Endothelial cell of umbilical vein (primary cell): Measurements from ENCODE around the gene HRNR. TPM values are rescaled to one million over a fixed set of nuclear protein-coding genes. Genes with fewer than 3 reads are reported as not detected.

Experiments used
- BruUV-seq: library from RNA; stranded (reverse); fragments of 400-500 nt; replicated peaks from 2 replicates; lab custom pipeline; 2021; lab: Mats Ljungman, UMichigan
- CTCF ChIA-PET: fragments of 300-600, 350-600 bp; sonication (Branson Sonifier 250); formaldehyde crosslinking; loops from one replicate; lab custom pipeline; 2021; ENCODE audit warnings: antibody characterized with exemption, inconsistent platforms; lab: Charles Lee
- POLR2A ChIA-PET: fragments of 300-600, 350-600 bp; sonication (Branson Sonifier 250); formaldehyde crosslinking; loops from one replicate; lab custom pipeline; 2021; ENCODE audit warnings: antibody characterized with exemption, inconsistent platforms; lab: Charles Lee
- DNase-seq: peaks from one replicate; pipeline ENCODE4 v3.0.0-alpha.2; 2011; ENCODE audit warnings: low read depth, low spot score
- FAIRE-seq: peaks from 2 replicates; lab custom pipeline; 2011; peaks lifted over from hg19 to GRCh38; lab: Jason Lieb, UNC
- H2AFZ ChIP-seq: 2 replicates; pipeline ENCODE4 v1.6.0; 2012; ENCODE audit warnings: low read depth, low read length, control low read depth, inconsistent platforms
- H3K27ac ChIP-seq: 2 replicates; pipeline ENCODE4 v1.5.1; 2011; ENCODE audit warnings: low read depth, mild to moderate bottlenecking, control low read depth, low read length, moderate library complexity; ENCODE audit not compliant: insufficient read depth
- H3K27me3 ChIP-seq, 2 experiments: 2 replicates each; pipeline versions ENCODE4 v1.6.0 to v1.6.1; 2011; ENCODE audit warnings: low read length in 2 of 2, mixed read lengths in 1 of 2; ENCODE audit not compliant: control insufficient read depth in 2 of 2, insufficient read depth in 2 of 2
- H3K36me3 ChIP-seq, 2 experiments: 2 replicates in 1 of 2; 3 replicates in 1 of 2; pipeline ENCODE4 v1.5.1; 2011; ENCODE audit warnings: low read length in 2 of 2, mild to moderate bottlenecking in 1 of 2, moderate library complexity in 1 of 2; ENCODE audit not compliant: control insufficient read depth in 2 of 2, insufficient read depth in 2 of 2; ENCODE audit errors: extremely low read depth in 1 of 2
- H3K4me1 ChIP-seq: 3 replicates; pipeline ENCODE4 v1.5.1; 2011; ENCODE audit warnings: mild to moderate bottlenecking, low read length; ENCODE audit not compliant: control insufficient read depth, insufficient read depth; ENCODE audit errors: extremely low read depth
- H3K4me2 ChIP-seq: 2 replicates; pipeline ENCODE4 v1.6.1; 2011; ENCODE audit warnings: low read length, control low read depth, mixed read lengths; ENCODE audit not compliant: insufficient read depth
- H3K4me3 ChIP-seq, 3 experiments: fragments of 200-600 bp in 1 of 3; sonication (generic), shearing (Covaris generic) in 1 of 3; replicated peaks in 1 of 3; 2 replicates each; pipeline ENCODE4 v1.5.1; 2011 to 2016; ENCODE audit warnings: control low read depth in 3 of 3, low read length in 3 of 3, mild to moderate bottlenecking in 2 of 3, inconsistent platforms in 1 of 3, low read depth in 1 of 3, moderate library complexity in 1 of 3; ENCODE audit not compliant: insufficient read depth in 1 of 3
- H3K79me2 ChIP-seq: 2 replicates; pipeline ENCODE4 v1.6.0; 2012; ENCODE audit warnings: low read length, inconsistent platforms; ENCODE audit not compliant: control insufficient read depth, insufficient read depth
- H3K9ac ChIP-seq: replicated peaks from 2 replicates; pipeline ENCODE3; 2011; ENCODE audit warnings: low read length, control low read depth; ENCODE audit not compliant: insufficient read depth; ENCODE audit errors: extremely low read depth
- H3K9me1 ChIP-seq: replicated peaks from 3 replicates; pipeline ENCODE4 v1.6.0; 2011; ENCODE audit warnings: mild to moderate bottlenecking, low read length; ENCODE audit not compliant: control insufficient read depth, insufficient read depth; ENCODE audit errors: extremely low read depth
- H3K9me3 ChIP-seq: replicated peaks from 2 replicates; pipeline ENCODE4 v1.5.1; 2012; ENCODE audit warnings: low read length, inconsistent platforms; ENCODE audit not compliant: control insufficient read depth, insufficient read depth
- H4K20me1 ChIP-seq: replicated peaks from 2 replicates; pipeline ENCODE3; 2011; ENCODE audit warnings: mild to moderate bottlenecking, low read length; ENCODE audit not compliant: control insufficient read depth, insufficient read depth; ENCODE audit errors: extremely low read depth
- CTCF ChIP-seq, 2 donors: IDR thresholded peaks; 1 replicate in 1 of 2; 2 replicates in 1 of 2; pipeline ENCODE4 v1.5.1; 2011; ENCODE audit warnings: low read length in 2 of 2, mild to moderate bottlenecking in 2 of 2, moderate library complexity in 2 of 2, control low read depth in 1 of 2, inconsistent platforms in 1 of 2, low read depth in 1 of 2; ENCODE audit not compliant: insufficient read depth in 1 of 2; ENCODE audit errors: extremely low read depth in 1 of 2
- EZH2 ChIP-seq: IDR thresholded peaks from 2 replicates; pipeline ENCODE4 v1.6.1; 2012; ENCODE audit warnings: borderline replicate concordance, low read depth, mild to moderate bottlenecking, moderate library complexity, low read length, inconsistent platforms; ENCODE audit not compliant: severe bottlenecking
- FOS ChIP-seq: IDR thresholded peaks from 2 replicates; pipeline ENCODE4 v1.6.1; 2011; ENCODE audit warnings: mild to moderate bottlenecking, low read length, moderate library complexity, borderline replicate concordance; ENCODE audit not compliant: insufficient read depth
- GATA2 ChIP-seq: IDR thresholded peaks from 2 replicates; pipeline ENCODE4 v1.7.0; 2011; ENCODE audit warnings: low read depth, mild to moderate bottlenecking, moderate library complexity, mixed read lengths, low read length; ENCODE audit not compliant: insufficient read length, insufficient read depth
- JUN ChIP-seq: IDR thresholded peaks from 2 replicates; pipeline ENCODE4 v1.6.1; 2011; ENCODE audit warnings: borderline replicate concordance, low read depth; ENCODE audit not compliant: insufficient read length, insufficient read depth
- MAX ChIP-seq: IDR thresholded peaks from 2 replicates; pipeline ENCODE4 v1.6.1; 2011; ENCODE audit not compliant: insufficient read depth, insufficient read length
- MYC ChIP-seq: IDR thresholded peaks from one replicate; pipeline ENCODE4 v1.6.1; 2011; ENCODE audit warnings: mild to moderate bottlenecking, low read depth, low read length
- POLR2A ChIP-seq: IDR thresholded peaks from 2 replicates; pipeline ENCODE4 v1.6.1; 2012; ENCODE audit warnings: low read depth, mild to moderate bottlenecking, control low read depth, low read length
- POLR2AphosphoS5 ChIP-seq: IDR thresholded peaks from 2 replicates; pipeline ENCODE4 v1.6.1; 2012; ENCODE audit warnings: low read depth, mild to moderate bottlenecking, control low read depth, low read length, moderate library complexity; ENCODE audit not compliant: insufficient read depth
- dilution Hi-C: fragments of 300-500 bp; cut with MboI; formaldehyde crosslinking; loops from one replicate; pipeline ENCODE4 v1.15.0; 2019; ENCODE audit warnings: low sequenced_read_pairs; ENCODE audit not compliant: extremely low pct_ligation_motif_present
- intact Hi-C: fragments of 100-400 bp; cut with micrococcal nuclease; formaldehyde crosslinking; loops from one replicate; pipeline ENCODE4 v1.10.0; 2022
- polyA plus RNA-seq, 4 experiments: library from polyadenylated mRNA; depleted of rRNA in 3 of 4; stranded (reverse) in 3 of 4; unstranded in 1 of 4; fragments of >200 nt; gene quantifications; 2 replicates each; pipeline versions ENCODE4 v1.2.1 to v1.2.3, GENCODE V29; 2011 to 2012; ENCODE audit warnings: missing spikeins in 1 of 4
- total RNA-seq: library from RNA; stranded (reverse); gene quantifications from 2 replicates; pipeline ENCODE4 v1.2.3, GENCODE V29; 2021

Gene HRNR
- total and polyA plus RNA-seq, 2 donors (not counting 3 experiments of a cell fraction or from before 2014, with no cell fraction given), result not detected

GRCh38 chr1:152186556-152187285 lies 37.3 kb downstream of the HRNR start:
- H3K4me1 ChIP-seq, result peaks cover 9% of the 10 kb centered on the region
- no peaks in the 10 kb centered on the region for H3K9me1 ChIP-seq
- H3K27ac ChIP-seq, result no peak overlapping the region
- H3K4me3 ChIP-seq, result no peak overlapping the region
- H2AFZ ChIP-seq, result no peak overlapping the region
- no peak overlapping the region for H3K4me2 ChIP-seq
- no peaks in the 10 kb centered on the region for H4K20me1 ChIP-seq
- no peak for FAIRE-seq
- CTCF ChIA-PET, result interaction anchor here (0.7 to 7.5 kb wide), 11 partner anchors 9 to 272 kb away, joined by 3 to 296 read pairs (median 5); no protein-coding TSS in a partner anchor
- POLR2A ChIA-PET, result no interaction called here
- H3K79me2 ChIP-seq, result no peaks in the 10 kb centered on the region
- no peak overlapping the region for H3K9ac ChIP-seq
- dilution Hi-C loops (no loop called here), intact Hi-C loops (loop anchor here (10.0 kb wide), 1 partner anchor 252 kb away; no protein-coding TSS in a partner anchor)
- H3K27me3 ChIP-seq, result peaks cover 0 to 9% of the 10 kb centered on the region in 2 experiments
- H3K36me3 ChIP-seq, result no peaks in the 10 kb centered on the region
- no peak for DNase-seq
- TF ChIP-seq GATA2 (no peak), FOS (no peak), CTCF (IDR thresholded peaks at IDR 0.05; ENCODE audit: extremely low read depth in 1 of 2, insufficient read depth in 1 of 2, low read depth in 1 of 2, low read length in 2 of 2) (no peak), JUN (no peak), POLR2A (no peak), EZH2 (no peak), POLR2AphosphoS5 (no peak), MAX (no peak), MYC (no peak)
- BruUV-seq, result no TSS peak
- no peaks in the 10 kb centered on the region for H3K9me3 ChIP-seq
